Activated CD4-positive, alpha-beta T cell treated with anti-CD3 and anti-CD28 coated beads for 48 hours (primary cell): ENCODE results near the gene LRRC7.
"Not testable (repeated sequence)": the region's sequence is repeated elsewhere in the genome, so short reads cannot be mapped to it uniquely, and the experiment has no call there.

ENCODE experiments used
- DNase-seq: peaks from one replicate; pipeline ENCODE4 v3.0.0-alpha.2; 2020

The LRRC7 gene

GRCh38 chr1:69702085-69702484, 134.4 kb downstream of the LRRC7 start:
- no peak for DNase-seq

GRCh38 chr1:69706473-69706872, 138.8 kb downstream of the LRRC7 start:
- no peak for DNase-seq

GRCh38 chr1:69707103-69707502, 139.4 kb downstream of the LRRC7 start:
- DNase-seq = no peak

DNA sequence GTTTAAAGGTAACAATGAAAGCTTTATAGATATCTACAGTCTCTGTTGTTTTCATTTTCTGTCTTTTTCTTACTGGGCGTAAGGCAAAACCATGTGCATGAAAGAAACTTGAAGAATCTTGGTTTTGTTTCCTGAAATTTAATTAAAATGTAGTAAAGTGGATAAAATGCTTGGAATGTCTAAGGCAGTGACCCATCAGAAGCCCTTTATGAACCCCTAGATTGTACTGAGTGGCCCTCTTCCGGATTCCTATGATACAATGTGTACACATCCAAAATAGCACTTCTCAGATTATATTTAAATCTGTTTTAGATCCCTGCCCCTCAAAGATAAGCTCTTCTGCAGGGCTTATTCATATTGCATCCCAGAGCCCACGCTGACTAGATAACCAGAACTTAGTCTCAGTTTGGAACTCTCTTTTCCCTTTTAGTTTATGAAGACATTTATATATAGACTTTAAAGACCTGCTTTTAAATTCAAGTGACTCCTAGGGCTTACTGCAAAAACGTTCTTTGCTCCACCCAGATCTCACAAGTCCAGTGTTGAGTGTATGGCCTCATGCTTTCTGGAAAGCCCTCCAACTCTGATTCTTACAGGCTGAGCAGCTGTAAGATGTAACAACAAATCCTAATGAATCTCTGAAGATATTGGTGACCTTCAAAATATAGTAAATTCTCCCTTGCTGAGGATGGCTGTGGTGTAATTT, 142.9 kb downstream of the LRRC7 start:
- no peak for DNase-seq

GRCh38 chr1:69711190-69711930, 143.6 kb downstream of the LRRC7 start:
- DNase-seq = no peak

DNA sequence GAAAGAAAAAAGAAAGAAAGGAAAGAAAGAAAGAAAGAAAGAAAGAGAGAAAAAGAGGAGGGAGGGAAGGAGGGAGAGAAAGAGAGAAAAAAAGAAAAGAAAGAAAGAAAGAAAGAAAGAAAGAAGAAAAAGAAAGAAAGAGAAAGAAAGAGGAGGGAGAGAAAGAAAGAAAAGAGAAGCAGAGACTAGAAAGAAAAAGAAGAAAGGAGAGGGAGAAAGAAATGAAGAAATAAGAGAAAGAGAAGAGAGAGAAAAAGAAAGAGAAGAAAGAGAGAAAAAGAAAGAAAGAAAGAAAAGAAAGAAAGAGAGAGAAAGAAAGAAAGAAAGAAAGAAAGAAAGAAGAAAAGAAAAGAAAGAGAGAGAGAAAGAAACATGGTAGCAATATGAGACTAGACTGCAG, 150.1 kb downstream of the LRRC7 start:
- DNase-seq = not testable (repeated sequence)

- no peak for DNase-seq
Observed at GRCh38 chr1:69728206-69728605, 160.5 kb downstream of the LRRC7 start.

- no peak for DNase-seq
Observed at GRCh38 chr1:69733061-69733460, 165.3 kb downstream of the LRRC7 start.

DNA sequence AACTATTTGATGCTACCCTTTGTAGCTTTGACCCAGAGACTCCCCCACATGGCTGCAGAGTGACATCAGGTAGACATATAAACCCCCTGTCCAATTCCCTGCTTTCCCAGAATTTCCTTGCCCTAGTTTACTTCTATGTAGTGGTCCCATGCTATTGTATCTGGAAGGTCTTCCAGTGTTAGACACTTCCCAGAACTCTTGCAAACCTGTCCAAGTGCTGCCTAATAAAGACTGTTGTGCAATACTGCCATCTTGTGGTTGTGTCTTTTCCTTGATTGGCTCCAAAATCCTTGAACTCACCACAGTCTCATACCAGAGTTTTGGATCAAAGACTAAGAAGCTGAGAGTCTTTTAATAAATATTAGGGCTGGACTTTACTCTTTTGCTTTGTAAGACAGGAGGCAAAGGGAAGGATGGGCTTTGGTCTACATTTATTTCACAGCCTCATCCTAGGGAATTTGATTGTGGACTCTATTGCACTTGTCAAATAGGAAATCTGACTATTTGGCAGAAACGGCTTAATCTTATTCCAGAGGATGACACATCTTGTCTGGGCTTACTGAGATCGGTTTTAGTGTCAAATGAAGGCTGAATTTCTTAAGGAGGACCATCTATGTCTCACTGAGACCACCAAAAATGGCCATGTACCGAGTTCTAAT, 169.9 kb downstream of the LRRC7 start:
- peak; percentile 2 for DNase-seq

DNA sequence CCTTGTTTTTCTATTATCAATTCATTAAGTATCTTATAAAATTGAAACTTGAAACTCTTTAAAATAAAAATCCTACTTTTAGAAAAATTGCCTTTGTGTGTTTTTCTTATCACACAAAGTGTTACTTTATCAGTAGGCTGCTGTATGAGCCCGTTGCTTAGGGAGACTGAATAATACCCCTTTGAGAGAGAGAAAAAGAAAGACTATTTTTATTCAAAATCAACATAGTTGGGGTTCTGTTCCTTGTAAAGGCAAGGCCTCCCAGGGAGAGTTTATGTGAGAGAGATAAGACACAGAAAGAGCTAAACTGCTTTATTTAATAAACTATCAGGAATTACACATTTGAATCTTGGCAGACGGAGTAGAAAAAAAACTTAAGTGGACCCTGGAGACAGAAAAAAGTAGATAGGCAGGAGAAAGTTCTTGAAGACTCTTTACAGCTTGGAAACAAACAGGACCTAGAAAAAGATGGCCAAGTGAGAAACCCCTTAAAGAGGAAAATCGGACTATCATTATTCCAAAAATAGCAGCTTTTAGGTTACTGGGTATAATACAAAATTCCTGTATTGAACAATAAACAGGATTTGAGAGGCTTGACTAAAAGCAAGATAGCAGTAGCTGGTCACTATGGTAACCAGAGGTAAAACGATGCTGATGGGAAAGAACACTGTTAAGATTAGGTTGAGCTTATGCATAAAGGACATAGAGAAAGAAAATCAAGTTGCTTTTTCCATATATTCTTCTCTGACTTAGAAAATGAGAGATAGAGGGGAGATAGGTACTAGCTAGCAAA, 170.9 kb downstream of the LRRC7 start:
- DNase-seq = no peak

- DNase-seq = no peak
Observed at GRCh38 chr1:69739251-69739605, 171.5 kb downstream of the LRRC7 start.

DNA sequence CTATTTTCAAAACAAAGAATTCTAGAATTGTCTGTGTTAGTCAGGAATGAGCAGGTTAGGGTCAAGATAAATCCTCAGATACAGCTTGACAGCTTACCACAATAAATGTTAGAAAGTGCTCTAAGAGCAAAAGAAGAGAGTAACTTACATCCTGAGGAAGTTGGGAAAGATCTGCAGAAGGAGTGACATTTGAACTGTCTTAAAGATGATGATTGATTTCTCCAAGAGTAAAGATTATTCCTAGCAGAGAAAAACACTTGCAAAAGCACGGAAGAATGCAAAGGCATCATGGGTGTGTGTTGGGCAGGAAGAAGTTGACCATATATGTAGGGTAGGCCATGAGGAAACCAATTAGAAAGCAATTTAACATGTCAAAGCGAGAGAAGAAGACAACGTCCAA, 175.4 kb downstream of the LRRC7 start:
- no peak for DNase-seq

- no peak for DNase-seq
Observed at GRCh38 chr1:69744381-69744780, 176.7 kb downstream of the LRRC7 start.

DNA sequence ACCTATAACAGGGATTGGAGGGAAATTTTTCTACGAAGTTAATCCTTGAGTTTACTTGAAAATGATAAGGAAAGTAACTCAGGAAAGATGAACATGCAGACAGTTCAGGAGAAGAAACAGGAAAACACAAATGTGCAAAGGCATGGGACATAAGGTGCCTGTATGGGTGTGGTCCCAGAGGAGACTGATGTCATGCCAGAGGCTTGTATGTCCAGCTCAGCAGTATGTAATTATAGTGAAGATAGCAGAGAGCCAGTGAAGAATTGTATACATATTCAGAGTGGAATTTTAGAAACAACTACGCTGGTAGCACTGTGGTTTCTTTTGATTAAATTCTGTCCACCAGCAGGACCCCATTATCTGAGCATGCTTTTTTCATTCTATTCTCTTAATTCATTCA, 179.5 kb downstream of the LRRC7 start:
- DNase-seq = no peak

DNA sequence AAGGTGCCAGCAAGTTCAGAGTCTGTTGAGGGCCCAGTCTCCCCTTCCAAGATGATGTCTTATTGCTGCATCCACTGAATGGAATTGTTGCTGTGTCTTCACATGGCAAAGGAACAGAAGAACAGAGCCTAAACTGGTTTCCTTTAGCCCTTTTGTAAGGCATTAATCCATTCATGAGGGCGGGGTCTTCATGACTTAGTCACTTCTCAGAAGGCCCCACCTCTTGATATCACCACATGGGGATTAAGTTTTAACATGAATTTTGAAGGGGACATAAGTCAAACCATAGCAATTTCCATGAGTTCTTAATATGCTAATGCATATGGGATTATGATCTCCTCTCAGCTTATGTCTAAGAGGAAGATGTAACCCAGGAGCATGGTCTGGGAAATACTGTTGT, 182.9 kb downstream of the LRRC7 start:
- DNase-seq = no peak

- DNase-seq = no peak
Observed at GRCh38 chr1:69752831-69753230, 185.1 kb downstream of the LRRC7 start.

DNA sequence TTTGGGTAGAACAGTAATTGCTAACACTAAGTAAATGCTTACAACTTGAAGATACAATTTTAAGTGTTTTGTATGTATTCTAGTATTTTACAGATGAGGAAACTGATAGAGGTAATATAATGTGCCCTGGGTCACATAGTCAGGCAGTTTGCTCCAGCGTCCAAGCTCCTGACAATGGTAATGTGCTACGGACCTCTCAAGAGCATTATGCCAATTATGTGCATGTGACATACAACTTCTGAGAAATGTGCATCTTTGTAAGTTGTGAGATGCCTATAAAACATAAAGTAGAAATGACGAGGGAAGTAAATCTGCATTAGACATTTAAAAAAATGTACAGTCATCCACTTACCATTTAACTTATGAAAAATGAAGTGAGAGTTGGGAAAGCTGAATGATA, 186.8 kb downstream of the LRRC7 start:
- no peak for DNase-seq

- DNase-seq = no peak
Observed at GRCh38 chr1:69755647-69756046, 187.9 kb downstream of the LRRC7 start.

GRCh38 chr1:69765951-69766350, 198.2 kb downstream of the LRRC7 start:
- no peak for DNase-seq

- DNase-seq = no peak
Observed at GRCh38 chr1:69766431-69767180, 198.9 kb downstream of the LRRC7 start.

GRCh38 chr1:69776555-69776954, 208.8 kb downstream of the LRRC7 start:
- no peak for DNase-seq

DNA sequence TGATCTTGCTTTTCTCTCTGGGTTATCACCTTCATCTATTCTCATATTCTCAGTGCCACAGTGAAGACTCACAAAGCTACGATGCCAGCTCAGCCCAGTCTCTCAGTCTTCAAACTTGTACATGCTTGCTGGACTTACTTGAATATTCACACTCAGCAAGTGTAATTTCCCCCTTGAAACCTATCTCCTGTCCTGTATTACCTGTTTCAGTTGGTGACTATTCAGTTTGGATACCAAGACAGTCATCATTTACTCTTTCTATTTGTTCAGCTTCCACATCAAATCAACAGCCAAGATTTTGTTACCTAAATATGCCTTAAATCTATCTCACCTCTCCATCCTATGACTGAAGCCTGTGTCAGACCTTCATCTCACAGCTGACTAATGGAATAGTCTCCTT, 209.7 kb downstream of the LRRC7 start:
- DNase-seq = no peak

DNA sequence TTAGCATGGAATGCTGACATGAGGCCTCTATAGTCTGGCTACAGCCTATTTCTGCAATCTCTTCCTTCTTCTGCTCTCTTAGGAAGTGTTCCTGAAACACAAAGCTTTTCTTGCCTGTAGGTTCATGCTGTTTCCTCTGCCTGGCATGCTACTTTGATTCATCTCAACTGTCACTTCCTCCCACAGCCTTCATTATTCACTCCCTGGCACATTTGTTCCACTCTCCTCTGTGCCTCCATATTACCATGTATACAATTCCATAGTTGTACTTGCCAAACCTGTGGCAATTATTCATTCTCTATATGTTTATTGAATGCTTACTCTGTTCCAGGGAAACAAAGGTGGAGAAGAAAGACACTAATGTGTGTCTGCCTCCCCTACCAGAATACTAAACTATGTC, 210.2 kb downstream of the LRRC7 start:
- DNase-seq = no peak
